ENCODE measurements around the gene SAT1. TPM values are rescaled to one million over a fixed set of nuclear protein-coding genes. Genes with fewer than 3 reads are reported as not detected.

Gene SAT1
- polyA plus RNA-seq, 1 donor: 763 TPM

DNA sequence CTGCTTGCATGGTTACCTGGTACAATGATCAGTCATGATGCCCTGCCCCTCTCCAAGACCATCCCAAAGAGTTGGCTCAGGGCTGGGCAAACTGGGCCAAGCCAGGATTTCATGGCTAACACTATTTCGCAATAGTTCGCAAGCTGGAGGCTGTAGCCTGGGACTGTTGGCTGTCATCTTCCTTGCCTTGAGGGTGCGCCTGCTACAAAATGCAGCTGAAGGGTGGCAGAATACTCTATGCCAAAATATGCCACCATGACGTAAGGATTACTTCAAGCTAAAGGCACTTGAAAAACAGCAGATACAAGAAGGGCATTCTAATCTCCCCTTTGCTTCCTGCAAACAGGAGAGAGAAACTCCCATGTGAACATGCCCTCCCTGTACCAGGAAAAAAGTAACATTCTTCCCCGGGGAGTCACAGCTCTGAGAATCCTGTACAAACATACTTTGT is 21.0 kb downstream of the SAT1 start:
- peak overlapping the region; percentile 80 for H3K27ac ChIP-seq (ENCODE audit: low read length)
- H3K9me3 ChIP-seq (ENCODE audit: control insufficient read depth, low read depth, low read length): no peaks in the 10 kb centered on the region
- WGBS (ENCODE audit: insufficient coverage, low lambda C conversion rate): no CpG with 5 or more reads among the region's 5 CpGs
- DNase-seq: peak in 1 of 2 donors; percentile 71
- H3K36me3 ChIP-seq (ENCODE audit: control insufficient read depth, insufficient read depth, low read length): no peaks in the 10 kb centered on the region
- H3K4me1 ChIP-seq (ENCODE audit: control insufficient read depth, insufficient read depth, low read length): peaks cover 33% of the 10 kb centered on the region
- H3K27me3 ChIP-seq (ENCODE audit: control insufficient read depth, insufficient read depth, low read length): no peaks in the 10 kb centered on the region
- H3K4me3 ChIP-seq (ENCODE audit: low read length): no peak overlapping the region

- Histone ChIP-seq H3K9me3 (ENCODE audit: control insufficient read depth, low read depth, low read length) (no peaks in the 10 kb centered on the region), H3K36me3 (ENCODE audit: control insufficient read depth, insufficient read depth, low read length) (no peaks in the 10 kb centered on the region), H3K27me3 (ENCODE audit: control insufficient read depth, insufficient read depth, low read length) (no peaks in the 10 kb centered on the region), H3K4me1 (ENCODE audit: control insufficient read depth, insufficient read depth, low read length) (peaks cover 33% of the 10 kb centered on the region), H3K4me3 (ENCODE audit: low read length) (no peak overlapping the region), H3K27ac (ENCODE audit: low read length) (peak overlapping the region; percentile 80)
- WGBS (ENCODE audit: insufficient coverage, low lambda C conversion rate): 100% methylated on average over 1 of the region's 3 CpGs
- DNase-seq: no peak
These were observed 21.6 kb downstream of the SAT1 start for GRCh38 chrX:23804578-23804977.

- DNase-seq: no peak
- Histone ChIP-seq H3K4me3 (ENCODE audit: low read length) (no peak overlapping the region), H3K27me3 (ENCODE audit: control insufficient read depth, insufficient read depth, low read length) (no peaks in the 10 kb centered on the region), H3K9me3 (ENCODE audit: control insufficient read depth, low read depth, low read length) (no peaks in the 10 kb centered on the region), H3K27ac (ENCODE audit: low read length) (peak overlapping the region; percentile 80), H3K4me1 (ENCODE audit: control insufficient read depth, insufficient read depth, low read length) (peaks cover 28% of the 10 kb centered on the region), H3K36me3 (ENCODE audit: control insufficient read depth, insufficient read depth, low read length) (no peaks in the 10 kb centered on the region)
- no CpG with 5 or more reads among the region's 9 CpGs for WGBS (ENCODE audit: insufficient coverage, low lambda C conversion rate)
These were observed 22.4 kb downstream of the SAT1 start for GRCh38 chrX:23805389-23805788.

GRCh38 chrX:23810279-23810678 is 27.3 kb downstream of the SAT1 start:
- Histone ChIP-seq H3K4me3 (ENCODE audit: low read length) (no peak overlapping the region), H3K27ac (ENCODE audit: low read length) (no peak overlapping the region), H3K36me3 (ENCODE audit: control insufficient read depth, insufficient read depth, low read length) (no peaks in the 10 kb centered on the region), H3K27me3 (ENCODE audit: control insufficient read depth, insufficient read depth, low read length) (no peaks in the 10 kb centered on the region), H3K9me3 (ENCODE audit: control insufficient read depth, low read depth, low read length) (no peaks in the 10 kb centered on the region), H3K4me1 (ENCODE audit: control insufficient read depth, insufficient read depth, low read length) (peaks cover 7% of the 10 kb centered on the region)
- no peak for DNase-seq
- WGBS (ENCODE audit: insufficient coverage, low lambda C conversion rate): no CpG with 5 or more reads among the region's 3 CpGs

DNA sequence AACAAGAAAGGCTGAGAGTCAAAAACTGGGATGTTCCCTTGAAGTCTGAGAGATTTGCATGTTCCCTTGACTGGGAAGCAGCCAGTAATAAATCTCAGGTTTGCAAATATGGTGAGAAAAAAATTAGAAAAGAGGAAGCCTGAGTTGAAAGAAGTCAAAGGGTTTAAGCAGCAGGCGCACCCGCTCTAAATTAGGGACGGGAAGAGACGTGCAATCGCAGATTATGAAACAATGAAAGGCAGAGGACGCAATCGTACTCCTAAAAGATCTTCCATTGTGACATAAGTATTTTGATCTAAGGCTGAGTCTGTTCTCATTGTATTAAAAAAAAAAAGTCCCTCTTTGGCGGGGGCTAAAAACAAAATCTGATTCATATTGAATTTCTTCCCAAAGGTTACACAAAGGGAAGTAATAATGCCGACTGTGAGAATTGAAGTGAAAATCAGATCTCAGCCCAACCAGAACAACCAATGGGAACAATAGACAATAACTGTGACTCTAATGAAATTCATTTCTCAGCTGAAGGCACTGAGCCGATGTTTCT is 28.2 kb downstream of the SAT1 start:
- 100% methylated on average over 1 of the region's 10 CpGs for WGBS (ENCODE audit: insufficient coverage, low lambda C conversion rate)
- Histone ChIP-seq H3K27me3 (ENCODE audit: control insufficient read depth, insufficient read depth, low read length) (no peaks in the 10 kb centered on the region), H3K4me1 (ENCODE audit: control insufficient read depth, insufficient read depth, low read length) (peaks cover 7% of the 10 kb centered on the region), H3K4me3 (ENCODE audit: low read length) (no peak overlapping the region), H3K27ac (ENCODE audit: low read length) (no peak overlapping the region), H3K36me3 (ENCODE audit: control insufficient read depth, insufficient read depth, low read length) (no peaks in the 10 kb centered on the region), H3K9me3 (ENCODE audit: control insufficient read depth, low read depth, low read length) (no peaks in the 10 kb centered on the region)
- no peak for DNase-seq

DNA sequence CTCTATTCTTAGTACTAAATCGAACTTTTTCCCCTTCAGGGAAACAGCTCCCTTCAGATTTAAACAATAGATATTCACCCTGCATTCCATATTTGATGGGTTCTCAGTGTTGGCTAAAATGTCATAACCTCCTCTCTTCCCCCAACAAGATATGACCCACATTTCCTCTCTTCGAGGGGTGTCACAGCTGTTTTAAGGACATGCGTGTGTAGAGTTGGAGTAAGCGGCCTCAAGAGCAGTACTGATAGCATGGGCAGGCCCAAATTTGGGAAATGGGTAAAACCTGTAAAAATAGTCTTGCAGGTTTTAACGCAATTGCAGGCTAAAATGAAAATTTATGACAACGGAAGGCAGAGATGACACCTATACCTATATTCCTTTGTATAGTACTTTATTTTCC is 28.7 kb downstream of the SAT1 start:
- Histone ChIP-seq H3K9me3 (ENCODE audit: control insufficient read depth, low read depth, low read length) (no peaks in the 10 kb centered on the region), H3K36me3 (ENCODE audit: control insufficient read depth, insufficient read depth, low read length) (no peaks in the 10 kb centered on the region), H3K4me1 (ENCODE audit: control insufficient read depth, insufficient read depth, low read length) (peaks cover 7% of the 10 kb centered on the region), H3K27ac (ENCODE audit: low read length) (no peak overlapping the region), H3K27me3 (ENCODE audit: control insufficient read depth, insufficient read depth, low read length) (no peaks in the 10 kb centered on the region), H3K4me3 (ENCODE audit: low read length) (no peak overlapping the region)
- DNase-seq: no peak
- 86% methylated on average over 1 of the region's 6 CpGs for WGBS (ENCODE audit: insufficient coverage, low lambda C conversion rate)

GRCh38 chrX:23813808-23814207 is 30.8 kb downstream of the SAT1 start:
- no peak overlapping the region for H3K27ac ChIP-seq (ENCODE audit: low read length)

GRCh38 chrX:23815376-23815775 is 32.4 kb downstream of the SAT1 start:
- Histone ChIP-seq H3K4me3 (ENCODE audit: low read length) (no peak overlapping the region), H3K4me1 (ENCODE audit: control insufficient read depth, insufficient read depth, low read length) (no peaks in the 10 kb centered on the region), H3K27me3 (ENCODE audit: control insufficient read depth, insufficient read depth, low read length) (no peaks in the 10 kb centered on the region), H3K9me3 (ENCODE audit: control insufficient read depth, low read depth, low read length) (no peaks in the 10 kb centered on the region), H3K36me3 (ENCODE audit: control insufficient read depth, insufficient read depth, low read length) (no peaks in the 10 kb centered on the region), H3K27ac (ENCODE audit: low read length) (no peak overlapping the region)
- WGBS (ENCODE audit: insufficient coverage, low lambda C conversion rate): no CpG with 5 or more reads among the region's 7 CpGs
- DNase-seq: no peak

More at GRCh38 chrX:23813808-23814207, 30.8 kb downstream of the SAT1 start:
- no peak for DNase-seq
- Histone ChIP-seq H3K36me3 (ENCODE audit: control insufficient read depth, insufficient read depth, low read length) (no peaks in the 10 kb centered on the region), H3K4me1 (ENCODE audit: control insufficient read depth, insufficient read depth, low read length) (no peaks in the 10 kb centered on the region), H3K9me3 (ENCODE audit: control insufficient read depth, low read depth, low read length) (no peaks in the 10 kb centered on the region), H3K4me3 (ENCODE audit: low read length) (no peak overlapping the region), H3K27me3 (ENCODE audit: control insufficient read depth, insufficient read depth, low read length) (no peaks in the 10 kb centered on the region)
- no CpG with 5 or more reads among the region's 1 CpG for WGBS (ENCODE audit: insufficient coverage, low lambda C conversion rate)

- WGBS (ENCODE audit: insufficient coverage, low lambda C conversion rate): no CpG with 5 or more reads among the region's 4 CpGs
These were observed 33.2 kb downstream of the SAT1 start for GRCh38 chrX:23816179-23816578.

GRCh38 chrX:23817979-23818336 is 35.0 kb downstream of the SAT1 start:
- no peaks in the 10 kb centered on the region for H3K36me3 ChIP-seq (ENCODE audit: control insufficient read depth, insufficient read depth, low read length)
- no CpG with 5 or more reads among the region's 3 CpGs for WGBS (ENCODE audit: insufficient coverage, low lambda C conversion rate)
- no peak for DNase-seq

More at GRCh38 chrX:23816179-23816578, 33.2 kb downstream of the SAT1 start:
- H3K27me3 ChIP-seq (ENCODE audit: control insufficient read depth, insufficient read depth, low read length): no peaks in the 10 kb centered on the region
- H3K4me3 ChIP-seq (ENCODE audit: low read length): no peak overlapping the region
- no peaks in the 10 kb centered on the region for H3K36me3 ChIP-seq (ENCODE audit: control insufficient read depth, insufficient read depth, low read length)
- no peak overlapping the region for H3K27ac ChIP-seq (ENCODE audit: low read length)
- DNase-seq: no peak
- no peaks in the 10 kb centered on the region for H3K4me1 ChIP-seq (ENCODE audit: control insufficient read depth, insufficient read depth, low read length)
- no peaks in the 10 kb centered on the region for H3K9me3 ChIP-seq (ENCODE audit: control insufficient read depth, low read depth, low read length)

More at GRCh38 chrX:23817979-23818336, 35.0 kb downstream of the SAT1 start:
- no peak overlapping the region for H3K27ac ChIP-seq (ENCODE audit: low read length)
- H3K4me3 ChIP-seq (ENCODE audit: low read length): no peak overlapping the region
- H3K27me3 ChIP-seq (ENCODE audit: control insufficient read depth, insufficient read depth, low read length): no peaks in the 10 kb centered on the region
- H3K9me3 ChIP-seq (ENCODE audit: control insufficient read depth, low read depth, low read length): no peaks in the 10 kb centered on the region
- H3K4me1 ChIP-seq (ENCODE audit: control insufficient read depth, insufficient read depth, low read length): peaks cover 6% of the 10 kb centered on the region

Data from large intestine (tissue), 3 donors.